Mesothelial cell of epicardium (in vitro differentiated cells): Measurements from ENCODE around the gene VRK3. TPM values are rescaled to one million over a fixed set of nuclear protein-coding genes. Genes with fewer than 3 reads are reported as not detected.

Source experiments
- DNase-seq, 2 experiments: peaks; one replicate each; pipeline ENCODE4 v3.0.0; 2021; ENCODE audit warnings: low spot score in 2 of 2; ENCODE audit not compliant: unreplicated experiment in 2 of 2
- H3K27ac Mint-ChIP-seq: 2 replicates; pipeline ENCODE4 v1.8.0; 2021; ENCODE audit warnings: mixed read lengths
- H3K27me3 Mint-ChIP-seq: 2 replicates; pipeline ENCODE4 v1.8.0; 2021; ENCODE audit warnings: low read depth, mixed read lengths
- H3K36me3 Mint-ChIP-seq: 2 replicates; pipeline ENCODE4 v1.8.0; 2021; ENCODE audit warnings: mixed read lengths
- H3K4me1 Mint-ChIP-seq: 2 replicates; pipeline ENCODE4 v1.8.0; 2021; ENCODE audit warnings: mixed read lengths
- H3K4me3 Mint-ChIP-seq: 2 replicates; pipeline ENCODE4 v1.8.0; 2021; ENCODE audit warnings: mild to moderate bottlenecking, moderate library complexity, mixed read lengths
- H3K9me3 Mint-ChIP-seq: 2 replicates; pipeline ENCODE4 v1.8.0; 2021; ENCODE audit warnings: mixed read lengths
- total RNA-seq: library from RNA; stranded (reverse); gene quantifications from 3 replicates; pipeline ENCODE4 v1.2.1, GENCODE V29; 2021
- TF ChIP-seq, protein P1 (sequence below): fragments of 200-600 bp; sonication (generic); IDR thresholded peaks from one replicate; pipeline ENCODE4 v1.5.0; 2021; ENCODE audit warnings: antibody characterized with exemption; ENCODE audit not compliant: unreplicated experiment

Gene VRK3
- total RNA-seq, 1 donor from 2014 or later: 40.1 TPM

GRCh38 chr19:49978324-49978723 is 46.8 kb downstream of the VRK3 start:
- no peak overlapping the region for H3K4me3 Mint-ChIP-seq
- H3K4me1 Mint-ChIP-seq: no peaks in the 10 kb centered on the region
- no peaks in the 10 kb centered on the region for H3K9me3 Mint-ChIP-seq
- no peak overlapping the region for H3K27ac Mint-ChIP-seq
- no peak for DNase-seq
- H3K27me3 Mint-ChIP-seq: no peaks in the 10 kb centered on the region
- TF ChIP-seq, protein P1, sequence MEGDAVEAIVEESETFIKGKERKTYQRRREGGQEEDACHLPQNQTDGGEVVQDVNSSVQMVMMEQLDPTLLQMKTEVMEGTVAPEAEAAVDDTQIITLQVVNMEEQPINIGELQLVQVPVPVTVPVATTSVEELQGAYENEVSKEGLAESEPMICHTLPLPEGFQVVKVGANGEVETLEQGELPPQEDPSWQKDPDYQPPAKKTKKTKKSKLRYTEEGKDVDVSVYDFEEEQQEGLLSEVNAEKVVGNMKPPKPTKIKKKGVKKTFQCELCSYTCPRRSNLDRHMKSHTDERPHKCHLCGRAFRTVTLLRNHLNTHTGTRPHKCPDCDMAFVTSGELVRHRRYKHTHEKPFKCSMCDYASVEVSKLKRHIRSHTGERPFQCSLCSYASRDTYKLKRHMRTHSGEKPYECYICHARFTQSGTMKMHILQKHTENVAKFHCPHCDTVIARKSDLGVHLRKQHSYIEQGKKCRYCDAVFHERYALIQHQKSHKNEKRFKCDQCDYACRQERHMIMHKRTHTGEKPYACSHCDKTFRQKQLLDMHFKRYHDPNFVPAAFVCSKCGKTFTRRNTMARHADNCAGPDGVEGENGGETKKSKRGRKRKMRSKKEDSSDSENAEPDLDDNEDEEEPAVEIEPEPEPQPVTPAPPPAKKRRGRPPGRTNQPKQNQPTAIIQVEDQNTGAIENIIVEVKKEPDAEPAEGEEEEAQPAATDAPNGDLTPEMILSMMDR: no peak
- peaks cover 13% of the 10 kb centered on the region for H3K36me3 Mint-ChIP-seq

DNA sequence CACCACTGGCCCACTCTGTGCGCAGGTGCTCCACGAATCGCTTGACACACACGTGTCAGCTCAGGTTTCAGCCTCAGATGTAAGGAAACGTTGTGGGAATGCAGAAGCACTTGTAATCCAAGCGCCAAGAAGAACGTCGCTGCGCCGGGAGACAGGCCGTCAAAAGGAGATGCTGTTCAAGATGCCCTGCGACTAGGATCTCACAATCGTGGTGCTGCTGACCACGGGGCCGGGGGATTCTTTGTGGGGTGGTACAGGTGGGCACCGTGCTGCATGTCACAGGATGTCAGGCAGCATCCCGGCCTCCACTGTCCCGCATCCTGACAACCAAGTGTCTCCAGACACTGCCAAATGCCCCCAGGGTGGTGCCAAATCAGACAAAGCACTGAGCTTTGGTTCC is 47.3 kb downstream of the VRK3 start:
- TF ChIP-seq, protein P1: no peak
- H3K27ac Mint-ChIP-seq: no peak overlapping the region
- no peak overlapping the region for H3K4me3 Mint-ChIP-seq
- H3K4me1 Mint-ChIP-seq: no peaks in the 10 kb centered on the region
- H3K27me3 Mint-ChIP-seq: no peaks in the 10 kb centered on the region
- H3K9me3 Mint-ChIP-seq: no peaks in the 10 kb centered on the region
- no peak for DNase-seq
- H3K36me3 Mint-ChIP-seq: peaks cover 13% of the 10 kb centered on the region

DNA sequence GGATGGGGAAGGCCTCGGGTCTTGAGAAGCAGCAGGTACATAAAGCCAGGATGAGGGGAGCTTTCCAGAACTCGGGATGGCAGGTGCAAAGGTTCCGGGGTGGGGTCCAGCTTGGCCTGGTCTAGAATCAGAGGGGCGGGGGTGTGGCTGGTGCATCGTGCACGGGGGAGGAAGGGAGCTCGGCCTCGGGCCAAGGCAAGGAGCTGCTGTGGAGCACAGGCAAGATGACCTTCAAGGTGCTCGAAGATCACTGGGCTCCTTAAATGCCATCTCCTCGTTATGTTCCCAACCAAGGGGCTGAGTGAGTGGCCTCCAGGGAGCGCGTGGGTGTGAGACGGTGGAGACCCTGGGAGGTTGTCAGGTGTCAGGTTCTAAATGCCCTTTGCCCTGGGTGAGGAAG is 48.1 kb downstream of the VRK3 start:
- Mint-ChIP-seq H3K36me3 (peaks cover 13% of the 10 kb centered on the region), H3K27ac (no peak overlapping the region), H3K4me1 (no peaks in the 10 kb centered on the region), H3K9me3 (no peaks in the 10 kb centered on the region), H3K27me3 (peaks cover 1% of the 10 kb centered on the region), H3K4me3 (no peak overlapping the region)
- TF ChIP-seq, protein P1: no peak
- no peak for DNase-seq

DNA sequence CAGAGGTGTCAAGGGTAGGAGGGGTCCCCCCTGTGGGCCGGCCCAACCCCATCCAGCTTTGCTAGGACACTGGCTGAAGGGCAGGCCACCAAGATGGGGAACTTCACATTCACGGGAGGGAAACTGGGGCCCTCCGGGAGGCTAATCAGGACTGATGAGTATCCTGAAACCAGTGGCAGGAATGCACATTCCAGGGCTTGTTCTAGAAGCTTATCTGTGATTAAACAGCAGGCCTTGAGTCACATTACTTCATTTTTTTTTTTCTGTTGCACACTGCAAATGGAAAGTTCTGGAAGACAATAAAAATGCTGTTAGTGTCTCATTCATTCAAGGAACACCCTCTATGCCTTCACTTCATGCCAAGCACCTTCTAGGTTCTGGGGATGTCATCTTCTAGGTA is 48.7 kb downstream of the VRK3 start:
- TF ChIP-seq, protein P1: no peak
- no peaks in the 10 kb centered on the region for H3K4me1 Mint-ChIP-seq
- H3K36me3 Mint-ChIP-seq: peaks cover 9% of the 10 kb centered on the region
- H3K9me3 Mint-ChIP-seq: no peaks in the 10 kb centered on the region
- H3K4me3 Mint-ChIP-seq: no peak overlapping the region
- H3K27ac Mint-ChIP-seq: no peak overlapping the region
- no peak for DNase-seq
- peaks cover 2% of the 10 kb centered on the region for H3K27me3 Mint-ChIP-seq

- H3K9me3 Mint-ChIP-seq: no peaks in the 10 kb centered on the region
- H3K27ac Mint-ChIP-seq: no peak overlapping the region
- H3K36me3 Mint-ChIP-seq: peaks cover 8% of the 10 kb centered on the region
- no peak overlapping the region for H3K4me3 Mint-ChIP-seq
- H3K4me1 Mint-ChIP-seq: no peaks in the 10 kb centered on the region
- TF ChIP-seq, protein P1: no peak
- no peak for DNase-seq
- H3K27me3 Mint-ChIP-seq: peaks cover 4% of the 10 kb centered on the region
Measured at GRCh38 chr19:49975051-49975450, 50.1 kb downstream of the VRK3 start.

DNA sequence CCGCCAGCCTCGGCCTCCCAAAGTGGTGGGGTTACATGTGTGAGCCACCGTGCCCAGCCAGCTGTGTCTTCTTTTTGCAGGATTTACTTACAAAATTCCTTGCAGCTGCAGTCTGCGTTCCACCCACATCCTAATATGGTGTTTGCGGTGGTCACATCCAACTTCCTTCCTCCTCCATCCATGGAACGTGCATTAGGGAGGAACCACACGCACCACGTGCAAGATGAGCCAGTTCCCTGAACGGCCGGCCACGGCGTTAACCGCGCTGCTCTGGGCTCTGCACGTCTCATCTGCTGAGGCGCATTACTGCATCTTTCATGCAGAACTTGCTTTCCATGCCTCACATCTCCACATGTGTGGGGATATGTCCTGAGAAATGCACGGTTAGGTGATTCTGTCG is 51.2 kb downstream of the VRK3 start:
- Mint-ChIP-seq H3K4me1 (no peaks in the 10 kb centered on the region), H3K36me3 (peaks cover 8% of the 10 kb centered on the region), H3K27ac (no peak overlapping the region), H3K4me3 (no peak overlapping the region), H3K9me3 (no peaks in the 10 kb centered on the region), H3K27me3 (peaks cover 8% of the 10 kb centered on the region)
- DNase-seq: no peak
- TF ChIP-seq, protein P1: no peak
